Activated naive CD8-positive, alpha-beta T cell treated with anti-CD3 and anti-CD28 coated beads for 36 hours (primary cell): ENCODE measurements around the gene MACROH2A2. TPM values are rescaled to one million over a fixed set of nuclear protein-coding genes. Genes with fewer than 3 reads are reported as not detected.

Source experiments
- total RNA-seq, 2 experiments: library from RNA; stranded (reverse); gene quantifications; one replicate each; pipeline ENCODE4 v1.2.3, GENCODE V29; 2021

The MACROH2A2 gene
- total RNA-seq, 2 experiments from 2014 or later = 3.9 to 4.8 TPM

Other genes starting within 250 kb of the MACROH2A2 start
- 10 to 100 TPM in 1 of 2 experiments, 1 to 10 TPM in 1; 9.6 to 10.4 TPM for gene AIFM2, start 80.0 kb downstream of the MACROH2A2 start, total RNA-seq
- gene TYSND1, start 93.9 kb downstream of the MACROH2A2 start, total RNA-seq = 10 to 100 TPM; 15.8 to 15.9 TPM
- 100 to 1,000 TPM; 129 to 134 TPM for gene SAR1A, start 117.7 kb downstream of the MACROH2A2 start, total RNA-seq
- gene PPA1, start 180.6 kb downstream of the MACROH2A2 start, total RNA-seq = 100 to 1,000 TPM; 388 to 397 TPM
- gene NPFFR1, start 231.2 kb downstream of the MACROH2A2 start, total RNA-seq = not detected